HUDEP-2 (cell line): ENCODE results near the gene OBP2B.
"Not testable (repeated sequence)": the region's sequence is repeated elsewhere in the genome, so short reads cannot be mapped to it uniquely, and the experiment has no call there.

Source experiments
- DNase-seq, 76 experiments: peaks; one replicate each; lab custom pipeline; 2025; ENCODE audit not compliant: unreplicated experiment in 76 of 76; lab: John Stamatoyannopoulos, UW

Gene OBP2B

DNA sequence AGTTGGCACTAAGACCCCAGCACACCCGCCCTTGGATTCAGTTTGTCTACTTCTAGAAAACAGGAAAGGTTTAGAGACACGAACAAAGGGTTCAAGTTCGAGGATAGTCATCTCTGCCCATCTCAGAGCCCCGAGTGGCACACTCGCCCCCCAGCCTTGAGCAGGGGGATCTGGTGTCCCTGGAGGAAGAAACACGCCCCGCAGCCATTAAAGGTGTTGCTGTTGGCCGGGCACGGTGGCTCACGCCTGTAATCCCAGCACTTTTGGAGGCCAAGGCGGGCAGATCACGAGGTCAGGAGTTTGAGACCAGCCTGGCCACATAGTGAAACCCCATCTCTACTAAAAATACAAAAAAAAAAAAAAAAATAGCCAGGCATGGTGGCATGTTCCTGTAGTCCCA is 39.4 kb downstream of the OBP2B start:
- DNase-seq = not testable (repeated sequence)

DNA sequence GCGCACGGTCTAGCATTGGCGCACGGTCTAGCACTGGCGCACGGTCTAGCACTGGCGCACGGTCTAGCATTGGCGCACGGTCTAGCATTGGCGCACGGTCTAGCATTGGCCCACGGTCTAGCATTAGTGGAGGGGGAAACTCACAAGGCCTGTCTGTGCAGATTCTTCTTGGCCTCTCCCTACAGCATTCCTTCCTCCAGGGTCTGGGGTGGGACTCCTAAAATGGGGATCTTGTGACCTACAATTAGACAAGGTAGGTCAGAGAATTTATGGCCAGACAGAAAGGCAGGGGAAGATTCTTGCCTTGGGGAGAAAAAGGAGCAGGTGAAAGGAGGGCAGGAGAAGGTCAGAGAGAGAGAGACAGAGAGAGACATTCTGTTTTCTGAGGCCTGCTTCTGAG is 39.9 kb downstream of the OBP2B start:
- DNase-seq = no peak

DNA sequence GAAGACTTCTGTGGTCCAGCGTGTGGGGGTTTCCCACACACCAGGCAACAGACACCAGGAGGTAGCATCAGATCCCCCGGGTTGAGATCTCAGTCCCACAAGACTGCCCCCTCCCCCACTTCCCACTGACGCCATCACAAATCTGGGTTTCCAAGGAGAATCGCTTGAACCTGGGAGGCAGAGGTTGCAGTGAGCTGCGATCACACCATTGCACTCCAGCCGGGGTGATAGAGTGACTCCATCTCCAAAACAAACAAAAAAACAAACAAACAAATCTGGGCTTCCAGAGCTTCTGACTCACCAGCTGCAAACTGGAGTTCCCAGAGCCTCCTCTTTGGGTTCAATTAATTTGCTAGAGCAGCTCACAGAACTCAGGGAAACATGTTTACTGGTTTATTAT is 40.6 kb downstream of the OBP2B start:
- no peak for DNase-seq

DNA sequence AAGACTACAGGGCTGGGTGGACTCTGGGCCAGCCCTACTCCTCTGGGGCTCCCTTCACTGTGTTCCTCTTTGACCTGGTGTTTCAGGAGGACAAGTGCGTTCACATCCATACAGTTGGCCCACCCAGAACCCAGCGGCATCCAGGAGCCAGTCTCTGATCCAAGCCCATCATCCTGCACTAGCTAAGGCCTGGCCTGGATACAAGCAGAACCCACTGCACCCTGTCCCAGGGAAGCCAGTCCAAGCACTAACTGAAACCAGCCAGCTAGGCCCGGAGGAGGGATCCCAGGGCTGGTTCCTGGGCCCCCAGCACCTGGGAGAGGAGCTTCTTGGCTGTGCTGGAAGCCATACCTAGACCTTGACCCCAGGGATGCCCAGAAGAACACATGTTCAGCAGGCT is 41.3 kb downstream of the OBP2B start:
- no peak for DNase-seq

GRCh38 chr9:133167096-133167730 is 41.8 kb downstream of the OBP2B start:
- no peak for DNase-seq

DNA sequence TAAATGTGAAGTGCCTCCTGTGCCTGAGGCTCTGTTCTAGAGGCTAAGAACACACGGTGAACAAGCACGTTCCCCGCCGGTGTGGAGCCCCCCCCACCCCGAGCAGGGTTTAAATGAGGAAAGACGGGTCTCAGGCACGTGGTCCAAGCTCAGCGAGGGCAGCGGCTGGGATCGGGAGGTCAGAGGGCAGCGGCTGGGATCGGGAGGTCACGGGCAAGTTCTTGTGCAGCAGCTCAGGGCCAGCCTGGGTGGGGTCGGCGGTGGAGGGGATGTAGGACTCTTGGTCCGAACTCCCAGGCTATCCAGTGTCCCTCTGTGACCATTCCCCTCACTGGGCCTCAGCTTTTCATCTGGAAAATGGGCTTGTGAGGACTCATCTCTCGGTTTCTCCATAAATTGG is 42.7 kb downstream of the OBP2B start:
- no peak for DNase-seq

GRCh38 chr9:133165452-133165730 is 43.7 kb downstream of the OBP2B start:
- no peak for DNase-seq

DNA sequence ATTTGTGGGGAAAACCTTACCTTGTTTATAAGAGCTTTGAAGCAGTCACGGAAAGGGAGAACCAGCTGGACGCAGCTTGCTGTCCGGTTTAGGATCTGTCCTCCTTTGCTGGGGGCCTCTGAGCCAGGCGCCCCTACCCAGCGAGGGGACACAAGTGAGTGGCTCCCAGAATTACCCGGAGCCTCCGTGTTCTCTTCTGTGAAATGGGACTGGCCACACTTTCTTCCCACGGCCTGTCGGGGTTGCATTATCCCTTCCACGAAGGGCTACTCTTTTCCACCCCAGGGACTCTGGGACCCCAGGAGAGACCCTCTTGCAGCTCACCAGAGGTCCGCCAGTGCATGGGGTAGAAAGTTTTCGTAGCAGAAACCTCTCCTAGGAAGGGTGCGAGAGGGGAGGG is 44.9 kb downstream of the OBP2B start:
- no peak for DNase-seq

DNA sequence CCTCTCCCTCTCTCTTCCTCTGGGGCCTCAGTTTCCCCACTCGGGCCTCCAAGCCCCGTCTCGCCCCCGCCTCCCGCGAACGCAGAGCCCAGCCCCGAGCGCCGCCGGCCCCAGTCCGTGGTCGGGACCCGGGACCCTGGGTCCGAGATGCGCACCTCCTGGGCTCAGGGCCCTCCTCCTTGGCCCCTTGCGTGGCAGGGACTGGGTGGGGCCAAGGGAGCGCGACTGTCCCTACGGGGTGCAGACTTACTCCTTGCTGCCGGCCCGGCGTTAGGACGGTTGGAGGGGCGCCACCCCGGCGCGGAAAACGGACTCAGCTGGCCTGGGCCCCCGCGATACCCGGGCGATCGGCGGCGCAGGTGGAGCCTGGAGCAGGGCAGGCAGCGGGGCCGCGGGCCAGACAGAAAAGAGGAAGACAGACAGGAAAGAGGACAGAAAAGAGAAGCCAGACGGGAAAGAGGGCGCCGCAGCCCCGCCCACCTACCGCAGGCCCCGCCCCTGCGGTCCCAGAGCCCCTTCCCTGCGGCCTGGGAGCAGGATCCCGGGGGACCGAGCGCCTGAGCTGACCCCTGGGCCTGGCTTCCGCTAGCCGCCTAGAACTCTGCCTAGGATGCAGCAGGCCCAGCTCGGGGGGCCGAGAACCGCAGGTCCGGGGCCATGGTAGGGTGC is 45.4 kb downstream of the OBP2B start, which contains the start of gene GBGT1:
TSS of gene GBGT1 (minus strand) at position 411 of the 669 bp plus-strand sequence. CDS start 1,502 bp downstream, outside the sequence.
- peak in 62 of 76 experiments; percentile 20 to 83 (median 66) for DNase-seq

DNA sequence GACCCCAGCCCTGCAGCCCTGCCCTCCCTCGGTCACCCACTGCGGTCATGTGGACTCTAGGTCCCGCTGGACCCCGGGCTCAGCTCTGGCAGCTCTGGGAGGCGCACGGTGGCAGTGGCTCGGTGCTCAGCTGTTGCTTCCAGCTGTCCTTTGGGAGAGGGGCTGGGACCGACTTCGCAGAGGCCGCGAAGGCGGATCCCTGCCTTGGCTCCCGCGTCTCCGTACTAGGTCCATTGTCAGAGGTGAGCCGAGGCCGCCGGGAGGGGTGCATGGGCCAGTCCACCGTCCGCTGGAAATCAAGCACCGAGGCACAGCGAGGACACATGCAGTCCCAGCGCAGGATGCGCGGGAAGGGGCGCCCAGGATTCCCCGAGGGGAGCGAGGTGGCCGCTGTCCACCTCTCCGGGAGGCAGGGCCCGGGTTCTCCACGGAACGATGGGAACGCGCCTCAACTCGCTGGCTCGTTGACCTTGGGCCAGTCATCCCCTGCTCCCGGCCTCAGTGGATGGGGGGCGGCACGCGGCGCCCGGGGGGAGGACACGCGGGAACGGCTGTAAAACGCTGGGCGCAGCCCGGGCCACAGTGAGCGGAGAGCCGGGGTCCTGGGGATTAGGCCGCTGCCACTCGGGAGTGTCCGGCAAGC is 46.1 kb downstream of the OBP2B start:
- DNase-seq = peak in 1 of 76 experiments; percentile 19

- peak in 4 of 76 experiments; percentile 64 to 69 (median 67) for DNase-seq
These were observed 47.5 kb downstream of the OBP2B start for GRCh38 chr9:133161547-133161950.

DNA sequence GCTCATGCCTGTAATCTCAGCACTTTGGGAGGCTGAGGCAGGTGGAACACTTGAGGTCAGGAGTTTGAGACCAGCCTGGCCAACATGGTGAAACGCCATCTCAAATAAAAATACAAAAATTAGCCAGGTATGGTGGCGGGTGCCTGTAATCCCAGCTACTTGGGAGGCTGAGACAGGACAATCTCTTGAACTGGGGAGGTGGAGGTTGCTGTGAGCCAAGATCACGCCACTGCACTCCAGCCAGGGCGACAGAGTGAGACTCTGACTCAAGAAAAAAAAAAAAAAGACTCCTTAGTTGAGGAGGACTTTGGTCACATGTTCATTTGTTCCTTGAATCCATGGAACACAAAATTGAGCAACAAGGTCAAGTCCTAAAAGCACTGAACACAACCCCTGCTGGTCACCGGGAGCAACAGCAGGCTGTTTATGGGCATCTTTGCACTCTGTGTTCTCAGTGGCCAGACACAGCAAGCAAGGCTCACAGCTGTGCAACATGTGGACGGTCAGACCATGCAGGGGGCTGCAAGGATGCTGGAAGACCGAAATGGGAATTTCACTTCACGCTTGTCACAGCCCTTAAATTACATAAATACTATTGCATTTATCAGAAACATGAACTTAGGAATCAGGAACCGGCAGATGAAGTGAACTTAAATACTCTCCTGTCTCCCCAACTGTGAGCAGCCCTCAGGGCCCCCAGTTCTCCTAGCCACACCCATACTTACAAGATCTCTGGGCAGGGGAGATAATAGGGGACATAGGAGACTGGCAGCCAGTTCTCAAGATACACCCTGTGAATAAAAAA is 48.1 kb downstream of the OBP2B start:
- DNase-seq = peak in 75 of 76 experiments; percentile 39 to 94 (median 81)

GRCh38 chr9:133158695-133159094 is 50.4 kb downstream of the OBP2B start:
- DNase-seq = no peak
